HepG2 (cell line): ENCODE results near the gene MARCHF2. TPM values are rescaled to one million over a fixed set of nuclear protein-coding genes. Genes with fewer than 3 reads are reported as not detected.

ENCODE experiments used
- ADNP ChIP-seq: sonication (generic); formaldehyde crosslinking; IDR thresholded peaks from 2 replicates; pipeline ENCODE4 v1.4.0; 2020; ENCODE audit warnings: missing genetic modification reagents
- FOSL2 ChIP-seq: sonication (generic); formaldehyde crosslinking; IDR thresholded peaks from 2 replicates; pipeline ENCODE4 v1.4.0; 2020; ENCODE audit warnings: missing genetic modification reagents
- GFI1 ChIP-seq: sonication (generic); formaldehyde crosslinking; IDR thresholded peaks from 2 replicates; pipeline ENCODE4 v1.5.0; 2020; ENCODE audit warnings: missing genetic modification reagents, mild to moderate bottlenecking, borderline replicate concordance
- MAZ ChIP-seq, 2 experiments: sonication (generic) in 1 of 2; formaldehyde crosslinking in 1 of 2; IDR thresholded peaks; 2 replicates each; pipeline versions ENCODE4 v1.5.0 to v1.6.1; 2012 to 2020; ENCODE audit warnings: low read depth in 2 of 2, mild to moderate bottlenecking in 2 of 2, borderline replicate concordance in 1 of 2, improper control_type of control experiment in 1 of 2, low read length in 1 of 2, missing genetic modification reagents in 1 of 2, moderate library complexity in 1 of 2
- MBNL3 ChIP-seq: fragments of 250-450 bp; sonication (Bioruptor Pico); conservative IDR thresholded peaks from 2 replicates; pipeline ENCODE4 v1.8.0; 2022; ENCODE audit warnings: mild to moderate bottlenecking, inconsistent platforms
- NR2F6 ChIP-seq, 2 experiments: IDR thresholded peaks; 2 replicates each; pipeline ENCODE4 v1.6.1; 2016; ENCODE audit warnings: antibody characterized with exemption in 1 of 2, mild to moderate bottlenecking in 1 of 2
- PCBP1 ChIP-seq: fragments of 200-400 bp; formaldehyde crosslinking; IDR thresholded peaks from 2 replicates; pipeline ENCODE4 v1.6.1; 2017; ENCODE audit warnings: mild to moderate bottlenecking, low read depth, low read length, borderline replicate concordance
- SOX6 ChIP-seq, 2 experiments: fragments of 450-650 bp in 1 of 2; sonication (generic) in 1 of 2; formaldehyde crosslinking in 1 of 2; IDR thresholded peaks; 2 replicates each; pipeline versions ENCODE4 v1.4.0 to v1.6.1; 2017 to 2020; ENCODE audit warnings: antibody characterized with exemption in 1 of 2, mild to moderate bottlenecking in 1 of 2, missing genetic modification reagents in 1 of 2
- TGIF2 ChIP-seq: IDR thresholded peaks from 2 replicates; pipeline ENCODE4 v1.6.1; 2016; ENCODE audit warnings: control low read depth, missing compliant biosample characterization
- ZMYM3 ChIP-seq: sonication (generic); formaldehyde crosslinking; IDR thresholded peaks from 2 replicates; pipeline ENCODE4 v1.5.1; 2020; ENCODE audit warnings: mild to moderate bottlenecking, missing genetic modification reagents
- ZNF263 ChIP-seq: sonication (generic); formaldehyde crosslinking; IDR thresholded peaks from 2 replicates; pipeline ENCODE4 v1.4.0; 2020; ENCODE audit warnings: missing genetic modification reagents
- ZNF510 ChIP-seq: sonication (generic); formaldehyde crosslinking; IDR thresholded peaks from 2 replicates; pipeline ENCODE4 v1.4.0; 2020; ENCODE audit warnings: low read depth, mild to moderate bottlenecking, missing genetic modification reagents
- polyA plus RNA-seq, 8 experiments: library from polyadenylated mRNA; depleted of rRNA in 3 of 8; stranded (reverse) in 7 of 8; unstranded in 1 of 8; fragments of >200 nt; fragmentation: Illumina TruSeq in 4 of 8; extraction: Trizol in 4 of 8; gene quantifications; 2 replicates each; pipeline versions ENCODE4 v1.2.1 to v1.2.3, GENCODE V29; 2011 to 2016; ENCODE audit warnings: low read depth in 4 of 8, missing spikeins in 1 of 8, mixed read lengths in 1 of 8; ENCODE audit not compliant: insufficient read depth in 1 of 8
- total RNA-seq, 5 experiments: library from RNA; depleted of rRNA; stranded (reverse); fragments of >200 nt; fragmentation: Illumina TruSeq; extraction: Trizol; gene quantifications; 2 replicates each; pipeline ENCODE4 v1.2.3, GENCODE V29; 2016; ENCODE audit warnings: low read depth in 1 of 5
- TF ChIP-seq, protein P1 (sequence below): sonication (generic); formaldehyde crosslinking; IDR thresholded peaks from 2 replicates; pipeline ENCODE4 v1.4.0; 2020; ENCODE audit warnings: missing genetic modification reagents
- TF ChIP-seq, protein P2 (sequence below): sonication (generic); formaldehyde crosslinking; IDR thresholded peaks from 2 replicates; pipeline ENCODE4 v1.4.0; 2020; ENCODE audit warnings: missing genetic modification reagents, borderline replicate concordance
- TF ChIP-seq, protein P3 (sequence below): sonication (generic); formaldehyde crosslinking; IDR thresholded peaks from 2 replicates; pipeline ENCODE4 v1.4.0; 2020; ENCODE audit warnings: missing genetic modification reagents
- TF ChIP-seq, protein P4 (sequence below): sonication (generic); formaldehyde crosslinking; IDR thresholded peaks from 2 replicates; pipeline ENCODE4 v1.5.0; 2020; ENCODE audit warnings: mild to moderate bottlenecking, missing genetic modification reagents

MARCHF2 gene
- total and polyA plus RNA-seq, 2 of the 13 experiments (the other 11 are each of a cell fraction or from before 2014, with no cell fraction given): 12.7 to 13.0 TPM

DNA sequence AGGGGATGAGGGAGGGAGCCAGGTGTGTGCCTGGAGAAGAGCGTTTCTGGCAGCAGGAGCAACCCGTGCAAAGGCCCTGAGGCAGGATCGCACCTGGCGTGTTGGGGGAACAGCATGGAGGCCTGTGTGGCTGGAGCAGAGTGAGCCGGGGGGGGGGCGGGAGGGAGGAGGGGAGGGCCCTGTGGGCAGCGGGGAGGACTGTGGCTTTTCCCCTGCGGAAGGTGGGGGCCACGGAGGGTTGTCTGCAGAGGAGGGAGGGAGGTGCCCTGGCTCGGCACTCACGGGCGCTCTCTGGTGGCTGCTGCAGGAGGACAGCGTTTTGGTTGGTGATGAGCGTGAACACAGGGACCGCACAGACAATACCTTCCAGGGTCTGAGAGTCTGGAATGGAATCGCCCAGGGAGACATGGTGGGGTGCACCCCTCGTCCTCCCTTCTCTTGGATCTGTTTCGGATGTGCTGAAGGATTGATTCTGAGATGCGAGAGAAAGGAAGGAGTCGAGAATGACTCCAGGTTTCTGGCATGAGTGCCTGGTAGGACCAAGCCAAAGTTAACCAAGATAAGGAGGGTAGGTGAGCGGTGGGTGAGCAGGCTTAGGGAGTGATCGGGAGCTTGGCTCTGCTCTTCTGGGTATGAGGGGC lies 16.4 kb upstream of the MARCHF2 start (continued):
- TF ChIP-seq, protein P1, sequence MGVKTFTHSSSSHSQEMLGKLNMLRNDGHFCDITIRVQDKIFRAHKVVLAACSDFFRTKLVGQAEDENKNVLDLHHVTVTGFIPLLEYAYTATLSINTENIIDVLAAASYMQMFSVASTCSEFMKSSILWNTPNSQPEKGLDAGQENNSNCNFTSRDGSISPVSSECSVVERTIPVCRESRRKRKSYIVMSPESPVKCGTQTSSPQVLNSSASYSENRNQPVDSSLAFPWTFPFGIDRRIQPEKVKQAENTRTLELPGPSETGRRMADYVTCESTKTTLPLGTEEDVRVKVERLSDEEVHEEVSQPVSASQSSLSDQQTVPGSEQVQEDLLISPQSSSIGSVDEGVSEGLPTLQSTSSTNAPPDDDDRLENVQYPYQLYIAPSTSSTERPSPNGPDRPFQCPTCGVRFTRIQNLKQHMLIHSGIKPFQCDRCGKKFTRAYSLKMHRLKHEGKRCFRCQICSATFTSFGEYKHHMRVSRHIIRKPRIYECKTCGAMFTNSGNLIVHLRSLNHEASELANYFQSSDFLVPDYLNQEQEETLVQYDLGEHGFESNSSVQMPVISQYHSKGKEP (CRISPR knock-in tag): no peak
- TF ChIP-seq PCBP1 (peak; percentile 83; the same call in 1 of the 2 replicates), GFI1 (CRISPR knock-in tag) (no peak), ZMYM3 (peak; percentile 85), MBNL3 (CRISPR knock-in tag) (no peak), ADNP (CRISPR knock-in tag) (0 out of 2 replicates have a peak, but pooled peaks have one; percentile 41), FOSL2 (CRISPR knock-in tag) (0 out of 2 replicates have a peak, but pooled peaks have one; percentile 16), MAZ (IDR thresholded peaks at IDR 0.05; ENCODE audit: borderline replicate concordance, low read depth, low read length) (peak; percentile 81; the same call in 1 of the 2 replicates), MAZ (CRISPR knock-in tag; IDR thresholded peaks at IDR 0.05; ENCODE audit: low read depth) (no peak), NR2F6 (IDR thresholded peaks at IDR 0.05) (no peak), NR2F6 (CRISPR knock-in tag; IDR thresholded peaks at IDR 0.05) (0 out of 2 replicates have a peak, but pooled peaks have one; percentile 16), ZNF263 (CRISPR knock-in tag) (0 out of 2 replicates have a peak, but pooled peaks have one; percentile 66), ZNF510 (CRISPR knock-in tag) (no peak), SOX6 (IDR thresholded peaks at IDR 0.05) (no peak), SOX6 (CRISPR knock-in tag; IDR thresholded peaks at IDR 0.05) (peak; percentile 41; the same call in 1 of the 2 replicates), TGIF2 (CRISPR knock-in tag) (0 out of 2 replicates have a peak, but pooled peaks have one; percentile 31)
- TF ChIP-seq, protein P2, sequence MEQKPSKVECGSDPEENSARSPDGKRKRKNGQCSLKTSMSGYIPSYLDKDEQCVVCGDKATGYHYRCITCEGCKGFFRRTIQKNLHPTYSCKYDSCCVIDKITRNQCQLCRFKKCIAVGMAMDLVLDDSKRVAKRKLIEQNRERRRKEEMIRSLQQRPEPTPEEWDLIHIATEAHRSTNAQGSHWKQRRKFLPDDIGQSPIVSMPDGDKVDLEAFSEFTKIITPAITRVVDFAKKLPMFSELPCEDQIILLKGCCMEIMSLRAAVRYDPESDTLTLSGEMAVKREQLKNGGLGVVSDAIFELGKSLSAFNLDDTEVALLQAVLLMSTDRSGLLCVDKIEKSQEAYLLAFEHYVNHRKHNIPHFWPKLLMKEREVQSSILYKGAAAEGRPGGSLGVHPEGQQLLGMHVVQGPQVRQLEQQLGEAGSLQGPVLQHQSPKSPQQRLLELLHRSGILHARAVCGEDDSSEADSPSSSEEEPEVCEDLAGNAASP (CRISPR knock-in tag): peak; percentile 35; the same call in 1 of the 2 replicates
- TF ChIP-seq, protein P3, sequence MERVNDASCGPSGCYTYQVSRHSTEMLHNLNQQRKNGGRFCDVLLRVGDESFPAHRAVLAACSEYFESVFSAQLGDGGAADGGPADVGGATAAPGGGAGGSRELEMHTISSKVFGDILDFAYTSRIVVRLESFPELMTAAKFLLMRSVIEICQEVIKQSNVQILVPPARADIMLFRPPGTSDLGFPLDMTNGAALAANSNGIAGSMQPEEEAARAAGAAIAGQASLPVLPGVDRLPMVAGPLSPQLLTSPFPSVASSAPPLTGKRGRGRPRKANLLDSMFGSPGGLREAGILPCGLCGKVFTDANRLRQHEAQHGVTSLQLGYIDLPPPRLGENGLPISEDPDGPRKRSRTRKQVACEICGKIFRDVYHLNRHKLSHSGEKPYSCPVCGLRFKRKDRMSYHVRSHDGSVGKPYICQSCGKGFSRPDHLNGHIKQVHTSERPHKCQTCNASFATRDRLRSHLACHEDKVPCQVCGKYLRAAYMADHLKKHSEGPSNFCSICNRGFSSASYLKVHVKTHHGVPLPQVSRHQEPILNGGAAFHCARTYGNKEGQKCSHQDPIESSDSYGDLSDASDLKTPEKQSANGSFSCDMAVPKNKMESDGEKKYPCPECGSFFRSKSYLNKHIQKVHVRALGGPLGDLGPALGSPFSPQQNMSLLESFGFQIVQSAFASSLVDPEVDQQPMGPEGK (CRISPR knock-in tag): peak; percentile 87
- TF ChIP-seq, protein P4, sequence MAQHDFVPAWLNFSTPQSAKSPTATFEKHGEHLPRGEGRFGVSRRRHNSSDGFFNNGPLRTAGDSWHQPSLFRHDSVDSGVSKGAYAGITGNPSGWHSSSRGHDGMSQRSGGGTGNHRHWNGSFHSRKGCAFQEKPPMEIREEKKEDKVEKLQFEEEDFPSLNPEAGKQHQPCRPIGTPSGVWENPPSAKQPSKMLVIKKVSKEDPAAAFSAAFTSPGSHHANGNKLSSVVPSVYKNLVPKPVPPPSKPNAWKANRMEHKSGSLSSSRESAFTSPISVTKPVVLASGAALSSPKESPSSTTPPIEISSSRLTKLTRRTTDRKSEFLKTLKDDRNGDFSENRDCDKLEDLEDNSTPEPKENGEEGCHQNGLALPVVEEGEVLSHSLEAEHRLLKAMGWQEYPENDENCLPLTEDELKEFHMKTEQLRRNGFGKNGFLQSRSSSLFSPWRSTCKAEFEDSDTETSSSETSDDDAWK (CRISPR knock-in tag): no peak
- TF ChIP-seq, all 625 proteins: peak for 25
